HCT116 (cell line): Measurements from ENCODE around the gene BIRC6.

Experiments
- CTCF ChIP-seq, 3 experiments: fragments of 200-600 bp in 1 of 3; sonication (generic) in 1 of 3; IDR thresholded peaks in 2 of 3; conservative IDR thresholded peaks in 1 of 3; 2 replicates each; pipeline ENCODE4 v1.5.1; 2012 to 2017; ENCODE audit warnings: low read depth in 2 of 3, low read length in 2 of 3, antibody characterized with exemption in 1 of 3, borderline replicate concordance in 1 of 3, control low read depth in 1 of 3, mild to moderate bottlenecking in 1 of 3, mixed read lengths in 1 of 3, mixed run types in 1 of 3, moderate library complexity in 1 of 3; ENCODE audit not compliant: insufficient read depth in 1 of 3
- POLR2AphosphoS5 ChIP-seq: IDR thresholded peaks from 2 replicates; pipeline ENCODE4 v1.6.1; 2011; ENCODE audit warnings: mild to moderate bottlenecking, low read depth, low read length, moderate library complexity
- YY1 ChIP-seq: IDR thresholded peaks from 2 replicates; pipeline ENCODE4 v1.6.1; 2011; ENCODE audit warnings: low read length, low read depth, moderate library complexity, mild to moderate bottlenecking; ENCODE audit not compliant: insufficient replicate concordance; ENCODE audit errors: extremely low read depth
- ZFX ChIP-seq: fragments of 450-650 bp; IDR thresholded peaks from 2 replicates; pipeline ENCODE4 v1.6.1; 2017
- TF ChIP-seq, protein P1 (sequence below): IDR thresholded peaks from 2 replicates; pipeline ENCODE4 v1.6.1; 2012

- TF ChIP-seq CTCF (IDR thresholded peaks at IDR 0.05 in 2 of 3, conservative IDR thresholded peaks at IDR 0.05 in 1 of 3; ENCODE audit: borderline replicate concordance in 1 of 3, insufficient read depth in 1 of 3, low read depth in 2 of 3, low read length in 2 of 3) (no peak), YY1 (no peak), ZFX (no peak), POLR2AphosphoS5 (no peak)
- TF ChIP-seq, protein P1, sequence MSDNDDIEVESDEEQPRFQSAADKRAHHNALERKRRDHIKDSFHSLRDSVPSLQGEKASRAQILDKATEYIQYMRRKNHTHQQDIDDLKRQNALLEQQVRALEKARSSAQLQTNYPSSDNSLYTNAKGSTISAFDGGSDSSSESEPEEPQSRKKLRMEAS = no peak
These were observed 115.8 kb downstream of the BIRC6 start for GRCh38 chr2:32472605-32473004.
